ENCODE results near the gene PTPRG.

DNA sequence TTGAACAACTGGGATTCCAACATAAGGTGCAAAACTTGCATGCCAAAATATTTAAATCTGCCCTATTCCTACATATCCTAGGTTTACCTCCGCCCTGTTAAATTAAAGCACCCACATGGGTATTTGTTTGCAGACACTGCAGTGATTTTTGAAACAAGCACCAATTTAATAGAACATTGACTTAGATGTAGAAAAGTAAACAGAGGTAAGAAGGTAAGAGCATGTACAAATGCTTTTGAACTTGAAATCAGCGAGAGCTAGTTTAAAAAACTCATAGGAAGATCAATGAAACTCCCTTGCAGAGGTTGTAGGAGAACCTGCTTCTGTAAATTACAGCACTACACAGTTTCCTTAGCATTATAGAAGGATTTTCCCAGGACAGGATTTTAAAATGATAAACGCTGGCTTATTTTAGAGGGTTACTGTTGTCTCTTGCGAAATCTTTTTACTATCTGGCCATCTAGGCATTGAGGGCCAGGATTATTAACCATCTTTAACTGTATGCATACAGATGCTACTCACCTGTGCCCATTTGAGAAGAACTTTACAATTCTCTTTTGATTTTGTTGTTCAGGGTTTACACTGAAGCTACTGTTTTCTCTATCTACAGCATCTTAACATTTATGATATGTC, 527.2 kb downstream of the PTPRG start:
- TF ChIP-seq, protein P1, sequence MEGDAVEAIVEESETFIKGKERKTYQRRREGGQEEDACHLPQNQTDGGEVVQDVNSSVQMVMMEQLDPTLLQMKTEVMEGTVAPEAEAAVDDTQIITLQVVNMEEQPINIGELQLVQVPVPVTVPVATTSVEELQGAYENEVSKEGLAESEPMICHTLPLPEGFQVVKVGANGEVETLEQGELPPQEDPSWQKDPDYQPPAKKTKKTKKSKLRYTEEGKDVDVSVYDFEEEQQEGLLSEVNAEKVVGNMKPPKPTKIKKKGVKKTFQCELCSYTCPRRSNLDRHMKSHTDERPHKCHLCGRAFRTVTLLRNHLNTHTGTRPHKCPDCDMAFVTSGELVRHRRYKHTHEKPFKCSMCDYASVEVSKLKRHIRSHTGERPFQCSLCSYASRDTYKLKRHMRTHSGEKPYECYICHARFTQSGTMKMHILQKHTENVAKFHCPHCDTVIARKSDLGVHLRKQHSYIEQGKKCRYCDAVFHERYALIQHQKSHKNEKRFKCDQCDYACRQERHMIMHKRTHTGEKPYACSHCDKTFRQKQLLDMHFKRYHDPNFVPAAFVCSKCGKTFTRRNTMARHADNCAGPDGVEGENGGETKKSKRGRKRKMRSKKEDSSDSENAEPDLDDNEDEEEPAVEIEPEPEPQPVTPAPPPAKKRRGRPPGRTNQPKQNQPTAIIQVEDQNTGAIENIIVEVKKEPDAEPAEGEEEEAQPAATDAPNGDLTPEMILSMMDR (IDR thresholded peaks at IDR 0.05; ENCODE audit: low read depth, low read length) = no peak
- TF ChIP-seq EZH2phosphoT487 (IDR thresholded peaks at IDR 0.05; ENCODE audit: low read depth) = no peak

All from OCI-LY3 (cell line).